NB4 (cell line): Measurements from ENCODE around the gene PLXDC2.

ENCODE experiments used
- DNase-seq: peaks from one replicate; pipeline ENCODE4 v3.0.0; 2010; ENCODE audit warnings: low read depth
- H3K4me3 ChIP-seq: one replicate; pipeline ENCODE4 v1.5.1; 2011; ENCODE audit warnings: mild to moderate bottlenecking, low read depth, low read length, moderate library complexity
- MYC ChIP-seq: IDR thresholded peaks from 2 replicates; pipeline ENCODE4 v1.6.1; 2011; ENCODE audit warnings: low read depth, low read length
- POLR2A ChIP-seq: IDR thresholded peaks from 2 replicates; pipeline ENCODE4 v1.6.1; 2011; ENCODE audit warnings: mild to moderate bottlenecking; ENCODE audit not compliant: insufficient read length; ENCODE audit errors: extremely low read depth
- TF ChIP-seq, protein P1 (sequence below): IDR thresholded peaks from 2 replicates; pipeline ENCODE4 v1.6.1; 2011; ENCODE audit warnings: low read depth, low read length
- TF ChIP-seq, protein P2 (sequence below): IDR thresholded peaks from one replicate; pipeline ENCODE4 v1.5.1; 2012; ENCODE audit warnings: low read depth, low read length

Gene PLXDC2

GRCh38 chr10:20254497-20254896 is 438.3 kb downstream of the PLXDC2 start:
- H3K4me3 ChIP-seq, result no peak overlapping the region
- no peak for DNase-seq
- TF ChIP-seq MYC, result no peak
- TF ChIP-seq, protein P1, sequence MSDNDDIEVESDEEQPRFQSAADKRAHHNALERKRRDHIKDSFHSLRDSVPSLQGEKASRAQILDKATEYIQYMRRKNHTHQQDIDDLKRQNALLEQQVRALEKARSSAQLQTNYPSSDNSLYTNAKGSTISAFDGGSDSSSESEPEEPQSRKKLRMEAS, result no peak
- TF ChIP-seq, protein P2, sequence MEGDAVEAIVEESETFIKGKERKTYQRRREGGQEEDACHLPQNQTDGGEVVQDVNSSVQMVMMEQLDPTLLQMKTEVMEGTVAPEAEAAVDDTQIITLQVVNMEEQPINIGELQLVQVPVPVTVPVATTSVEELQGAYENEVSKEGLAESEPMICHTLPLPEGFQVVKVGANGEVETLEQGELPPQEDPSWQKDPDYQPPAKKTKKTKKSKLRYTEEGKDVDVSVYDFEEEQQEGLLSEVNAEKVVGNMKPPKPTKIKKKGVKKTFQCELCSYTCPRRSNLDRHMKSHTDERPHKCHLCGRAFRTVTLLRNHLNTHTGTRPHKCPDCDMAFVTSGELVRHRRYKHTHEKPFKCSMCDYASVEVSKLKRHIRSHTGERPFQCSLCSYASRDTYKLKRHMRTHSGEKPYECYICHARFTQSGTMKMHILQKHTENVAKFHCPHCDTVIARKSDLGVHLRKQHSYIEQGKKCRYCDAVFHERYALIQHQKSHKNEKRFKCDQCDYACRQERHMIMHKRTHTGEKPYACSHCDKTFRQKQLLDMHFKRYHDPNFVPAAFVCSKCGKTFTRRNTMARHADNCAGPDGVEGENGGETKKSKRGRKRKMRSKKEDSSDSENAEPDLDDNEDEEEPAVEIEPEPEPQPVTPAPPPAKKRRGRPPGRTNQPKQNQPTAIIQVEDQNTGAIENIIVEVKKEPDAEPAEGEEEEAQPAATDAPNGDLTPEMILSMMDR, result no peak
- TF ChIP-seq POLR2A, result no peak

- TF ChIP-seq POLR2A (no peak), MYC (no peak)
- TF ChIP-seq, protein P1, result no peak
- TF ChIP-seq, protein P2, result no peak
- no peak for DNase-seq
Measured at GRCh38 chr10:20256969-20257368, 440.7 kb downstream of the PLXDC2 start.

GRCh38 chr10:20257422-20257821 is 441.2 kb downstream of the PLXDC2 start:
- H3K4me3 ChIP-seq, result no peak overlapping the region
- DNase-seq, result no peak
- no peak for TF ChIP-seq MYC
- TF ChIP-seq, protein P1, result no peak
- TF ChIP-seq, protein P2, result no peak

More at GRCh38 chr10:20256969-20257368, 440.7 kb downstream of the PLXDC2 start:
- no peak overlapping the region for H3K4me3 ChIP-seq

- H3K4me3 ChIP-seq, result no peak overlapping the region
- TF ChIP-seq, protein P2, result no peak
- TF ChIP-seq POLR2A (no peak), MYC (no peak)
- TF ChIP-seq, protein P1, result no peak
- no peak for DNase-seq
Measured at GRCh38 chr10:20265146-20265545, 448.9 kb downstream of the PLXDC2 start.

- no peak for DNase-seq
- TF ChIP-seq MYC (no peak), POLR2A (no peak)
- TF ChIP-seq, protein P1, result no peak
- TF ChIP-seq, protein P2, result no peak
- no peak overlapping the region for H3K4me3 ChIP-seq
Measured at GRCh38 chr10:20267734-20268133, 451.5 kb downstream of the PLXDC2 start.

DNA sequence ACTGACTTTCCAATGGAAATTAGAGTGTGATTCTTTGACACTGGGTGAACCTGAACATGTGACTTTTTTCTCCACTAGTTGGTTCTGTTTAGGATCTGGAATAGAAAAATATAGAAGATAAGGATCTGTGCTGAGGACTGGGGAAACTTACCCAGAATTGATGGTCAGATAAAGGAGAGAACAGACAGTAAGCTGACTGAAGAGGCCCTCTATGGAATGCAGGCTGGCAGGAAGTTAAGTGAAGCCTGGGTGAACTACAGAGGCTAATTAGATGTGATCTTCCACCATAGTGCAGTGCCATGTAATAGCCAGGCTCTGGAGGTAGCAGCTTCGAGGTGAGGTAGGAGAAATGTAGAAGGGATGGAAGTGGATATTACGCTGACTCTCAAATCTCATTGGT is 455.3 kb downstream of the PLXDC2 start:
- no peak for DNase-seq
- TF ChIP-seq MYC (no peak), POLR2A (no peak)
- TF ChIP-seq, protein P2, result no peak
- TF ChIP-seq, protein P1, result no peak
- H3K4me3 ChIP-seq, result no peak overlapping the region
